ENCODE data around the gene TLK1. TPM values are rescaled to one million over a fixed set of nuclear protein-coding genes. Genes with fewer than 3 reads are reported as not detected.
"Not testable (repeated sequence)": the region's sequence is repeated elsewhere in the genome, so short reads cannot be mapped to it uniquely, and the experiment has no call there.

Gene TLK1
- polyA plus RNA-seq, 3 donors, result 6.4 to 9.9 (median 6.7) TPM

DNA sequence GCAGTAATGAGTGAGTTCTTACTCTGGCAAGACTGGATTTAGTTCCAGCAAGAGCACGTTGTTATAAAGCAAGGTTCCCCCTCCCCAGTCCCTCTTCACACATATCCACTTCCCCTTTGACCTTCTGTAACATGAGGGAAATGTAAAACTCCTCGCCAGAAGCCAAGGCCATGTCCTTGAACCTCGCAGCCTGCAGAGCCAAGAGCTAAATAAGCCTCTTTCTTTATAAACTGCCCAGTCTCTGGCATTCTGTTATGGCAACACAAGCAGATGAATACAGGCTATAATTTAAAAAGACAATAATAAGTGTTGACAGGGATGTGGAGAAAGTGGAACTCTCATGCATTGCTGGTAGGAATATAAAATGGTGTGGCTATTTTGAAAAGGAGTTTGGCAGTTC is 60.3 kb downstream of the TLK1 start:
- H3K27ac ChIP-seq (ENCODE audit: low read depth, low read length), result no peak overlapping the region
- WGBS, 3 donors, result 80 to 97% (median 96%) methylated on average over 3 of the region's 3 CpGs

GRCh38 chr2:171098607-171099006 is 62.1 kb downstream of the TLK1 start:
- no peak overlapping the region for H3K27ac ChIP-seq (ENCODE audit: low read depth, low read length)

DNA sequence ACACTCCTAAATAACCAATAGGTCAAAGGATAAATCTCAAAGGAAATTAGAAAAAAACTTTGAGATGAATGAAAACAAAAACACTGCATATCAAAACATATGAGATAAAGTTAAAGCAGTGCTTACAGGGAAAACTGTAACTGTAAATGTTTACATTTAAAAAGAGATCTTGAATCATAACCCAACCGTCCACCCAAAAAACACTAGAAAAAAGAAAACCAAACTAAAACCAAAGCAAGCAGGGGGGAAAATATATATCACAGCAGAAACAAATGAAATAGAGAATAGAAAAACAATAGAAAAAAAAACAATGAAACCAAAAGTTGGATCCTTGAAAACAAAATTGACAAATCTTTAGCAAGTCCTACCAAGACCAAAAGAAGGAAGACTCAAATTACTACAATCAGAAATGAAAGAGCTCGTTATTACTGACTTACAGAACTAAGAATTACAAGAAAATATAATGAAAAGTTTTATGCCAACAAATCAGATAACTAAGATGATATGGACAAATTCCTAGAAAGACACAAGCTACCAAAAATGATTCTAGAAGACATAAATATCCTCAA is 65.6 kb downstream of the TLK1 start:
- 85 to 95% (median 94%) methylated on average over 2 of the region's 2 CpGs for WGBS, 3 donors
- H3K27ac ChIP-seq (ENCODE audit: low read depth, low read length), result no peak overlapping the region

DNA sequence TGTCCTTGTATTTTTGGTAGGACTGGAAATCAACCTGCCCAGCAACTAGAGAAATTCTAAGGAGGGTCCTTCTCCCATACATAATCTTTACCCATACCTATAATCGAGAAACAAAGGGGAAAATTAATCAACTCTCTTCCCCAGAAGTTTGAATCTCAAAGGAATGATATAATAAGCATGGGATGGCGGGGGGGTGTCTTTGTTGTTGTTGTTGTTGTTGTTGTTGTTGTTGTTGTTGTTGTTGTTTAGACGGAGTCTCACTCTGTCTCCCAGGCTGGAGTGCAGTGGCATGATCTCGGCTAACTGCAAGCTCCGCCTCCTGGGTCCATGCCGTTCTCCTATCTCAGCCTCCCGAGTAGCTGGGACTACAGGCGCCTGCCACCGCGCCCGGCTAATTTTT is 69.2 kb downstream of the TLK1 start:
- whole genome bisulfite sequencing, 3 donors, result 95 to 99% (median 98%) methylated on average over 11 of the region's 11 CpGs
- not testable (repeated sequence) for H3K27ac ChIP-seq (ENCODE audit: low read depth, low read length)

DNA sequence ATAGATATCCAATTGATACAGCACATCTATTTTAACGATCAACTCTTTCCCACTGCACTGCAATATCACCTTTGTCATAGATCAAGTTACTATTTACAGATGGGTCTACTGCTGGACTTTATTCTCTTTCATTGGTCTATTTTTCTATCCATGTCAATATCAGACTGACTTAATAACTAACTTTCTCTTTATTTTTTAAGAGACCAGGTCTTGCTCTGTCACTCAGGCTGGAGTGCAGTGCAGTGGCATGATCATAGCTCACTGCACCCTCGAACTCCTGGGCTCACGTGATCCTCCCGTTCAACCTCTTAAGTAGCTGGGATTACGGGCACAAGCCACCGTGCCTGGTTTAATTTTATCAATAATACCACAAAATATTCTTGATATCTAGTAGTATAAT is 71.2 kb downstream of the TLK1 start:
- 86 to 98% (median 94%) methylated on average over 6 of the region's 6 CpGs for WGBS, 3 donors
- H3K27ac ChIP-seq (ENCODE audit: low read depth, low read length), result no peak overlapping the region

DNA sequence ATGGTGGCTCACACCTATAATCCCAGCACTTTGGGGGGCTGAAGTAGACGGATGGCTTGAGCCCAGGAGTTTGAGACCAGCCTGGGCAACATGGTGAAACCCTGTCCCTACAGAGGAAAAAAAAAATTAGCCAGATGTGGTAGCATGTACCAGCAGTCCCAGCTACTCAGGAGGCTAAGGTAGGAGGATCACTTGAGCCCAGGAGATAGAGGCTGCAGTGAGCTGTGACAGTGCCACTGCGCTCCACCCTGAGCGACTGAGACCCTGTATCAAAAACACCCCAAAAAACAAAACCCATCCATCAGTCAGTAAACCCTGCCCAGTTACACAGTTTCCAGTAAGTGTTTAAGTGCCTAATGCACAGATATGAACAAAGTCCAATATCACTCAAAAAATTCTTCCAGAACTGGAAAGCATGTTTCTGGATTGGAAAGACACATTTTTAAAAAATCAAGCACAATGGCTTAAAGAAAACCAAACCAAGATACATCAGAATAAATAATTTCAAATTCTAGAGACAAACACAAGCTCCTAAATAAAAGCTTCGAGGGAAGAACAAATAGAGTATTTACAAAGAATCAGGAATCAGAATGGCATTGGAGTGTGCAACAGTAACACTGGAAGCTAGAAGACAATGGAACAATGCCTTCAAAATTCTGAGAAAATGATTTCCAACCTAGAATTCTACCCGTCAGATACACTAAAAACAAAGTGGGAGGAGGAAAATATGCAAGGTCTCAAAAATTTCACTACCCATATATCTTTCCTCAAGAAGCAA is 72.4 kb downstream of the TLK1 start:
- 96% methylated on average over 5 of the region's 5 CpGs for WGBS, 3 donors
- no peak overlapping the region for H3K27ac ChIP-seq (ENCODE audit: low read depth, low read length)

DNA sequence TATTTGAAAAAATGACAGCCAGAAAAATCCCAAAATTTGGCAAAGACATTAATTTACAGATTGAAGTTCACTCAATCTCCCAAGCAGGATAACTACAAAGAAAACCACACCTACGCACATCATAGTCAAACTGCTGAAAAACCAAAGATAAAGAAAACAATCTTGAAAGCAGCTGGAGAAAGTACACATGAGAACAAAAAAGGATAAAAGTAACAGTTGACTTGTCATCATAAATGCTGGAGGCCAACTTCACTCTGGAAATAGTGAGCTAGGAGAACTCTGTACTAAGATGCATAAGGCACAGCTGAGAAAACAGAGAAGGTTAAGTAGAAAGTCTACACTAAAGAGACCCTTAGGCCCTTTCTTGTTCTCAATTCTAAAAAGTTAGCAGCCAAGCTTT is 73.1 kb downstream of the TLK1 start:
- no peak overlapping the region for H3K27ac ChIP-seq (ENCODE audit: low read depth, low read length)
- WGBS, 3 donors, result 87 to 97% (median 97%) methylated on average over 1 of the region's 1 CpG

- 57 to 59% (median 57%) methylated on average over 13 of the region's 13 CpGs for WGBS, 3 donors
- no peak overlapping the region for H3K27ac ChIP-seq (ENCODE audit: low read depth, low read length)
Observed at GRCh38 chr2:171086352-171087290, 74.1 kb downstream of the TLK1 start.

DNA sequence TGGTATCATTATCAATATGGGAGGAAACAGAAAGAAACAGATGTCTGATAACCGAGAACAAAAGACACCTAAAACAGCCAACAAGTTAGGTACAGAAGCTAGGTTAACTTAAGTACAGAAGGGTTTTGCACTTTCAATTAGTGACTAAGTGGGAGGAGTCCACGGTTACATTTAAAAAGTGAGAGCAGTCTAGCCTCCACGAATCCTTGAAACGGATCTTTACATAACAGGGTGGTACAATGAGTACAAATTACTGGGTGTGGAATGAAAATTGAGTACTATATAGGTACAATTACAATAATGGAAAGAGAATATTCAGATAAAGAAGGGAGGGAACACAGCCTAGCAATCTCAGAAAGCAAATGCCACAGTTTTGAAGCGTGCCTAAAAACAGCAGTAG is 76.6 kb downstream of the TLK1 start:
- H3K27ac ChIP-seq (ENCODE audit: low read depth, low read length), result no peak overlapping the region
- 63 to 87% (median 82%) methylated on average over 5 of the region's 5 CpGs for WGBS, 3 donors

DNA sequence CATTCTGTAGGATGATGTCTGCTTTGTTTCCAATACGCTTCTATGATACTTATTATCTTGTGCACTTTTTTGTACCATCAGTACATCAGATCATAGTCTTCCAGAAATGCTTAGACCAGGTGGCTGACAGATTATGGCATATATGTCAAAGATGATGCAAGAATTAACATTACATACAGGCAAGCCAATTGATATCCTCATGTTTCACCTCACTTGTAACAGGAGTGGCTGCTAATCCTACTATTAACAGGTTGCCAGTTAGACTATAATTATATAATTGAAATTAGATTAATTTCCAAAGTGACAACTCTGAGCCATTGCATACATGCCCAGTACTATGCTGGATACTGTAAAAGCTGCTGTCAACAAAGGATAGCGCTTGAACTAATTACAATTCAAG is 77.2 kb downstream of the TLK1 start:
- whole genome bisulfite sequencing, 3 donors, result 95 to 97% (median 97%) methylated on average over 2 of the region's 2 CpGs

DNA sequence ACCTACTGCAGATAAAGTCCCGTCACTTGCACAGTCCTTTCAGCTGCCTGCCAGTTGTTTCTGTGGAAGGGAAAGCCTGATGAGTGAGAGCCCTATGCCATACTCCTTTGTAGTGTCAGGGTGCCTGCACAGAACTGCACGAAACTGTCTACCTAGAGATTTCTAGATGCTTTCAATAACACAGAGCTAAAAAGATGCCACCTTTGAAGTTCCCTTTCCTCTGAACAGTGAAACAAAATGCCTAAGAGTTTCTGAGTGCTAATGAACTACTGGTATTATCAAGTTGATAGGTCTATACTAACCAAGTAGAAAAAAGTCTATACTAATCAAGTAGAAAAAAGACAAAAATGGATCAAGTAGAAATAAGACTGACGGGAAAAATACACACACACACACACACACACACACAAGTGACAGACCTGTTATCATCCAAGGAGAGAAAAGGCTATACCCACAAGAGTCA is 79.0 kb downstream of the TLK1 start:
- 80 to 94% (median 94%) methylated on average over 3 of the region's 3 CpGs for WGBS, 3 donors
- no peak overlapping the region for H3K27ac ChIP-seq (ENCODE audit: low read depth, low read length)

More for the DNA sequence above, 77.2 kb downstream of the TLK1 start:
- no peak overlapping the region for H3K27ac ChIP-seq (ENCODE audit: low read depth, low read length)

GRCh38 chr2:171080607-171081006 is 80.1 kb downstream of the TLK1 start:
- H3K27ac ChIP-seq (ENCODE audit: low read depth, low read length), result no peak overlapping the region
- WGBS, 3 donors, result 90 to 96% (median 96%) methylated on average over 6 of the region's 6 CpGs

DNA sequence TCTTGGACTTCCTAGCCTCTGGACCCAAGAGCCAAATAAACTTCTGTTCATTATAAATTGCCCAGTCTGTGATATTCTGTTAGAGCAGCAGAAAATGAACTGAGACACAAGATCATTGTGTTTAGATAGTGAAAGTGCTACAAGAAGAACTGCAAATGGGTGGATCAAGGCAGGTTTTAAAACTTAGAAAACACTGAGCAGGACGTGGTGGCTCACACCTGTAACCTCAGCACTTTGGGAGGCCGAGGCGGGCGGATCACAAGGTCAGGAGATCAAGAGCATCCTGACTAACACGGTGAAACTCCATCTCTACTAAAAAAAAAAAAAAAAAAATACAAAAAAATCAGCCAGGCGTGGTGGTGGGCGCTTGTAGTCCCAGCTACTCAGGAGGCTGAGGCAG is 84.3 kb downstream of the TLK1 start:
- WGBS, 3 donors, result 93 to 98% (median 95%) methylated on average over 5 to 7 of the region's 7 CpGs
- H3K27ac ChIP-seq (ENCODE audit: low read depth, low read length), result not testable (repeated sequence)

DNA sequence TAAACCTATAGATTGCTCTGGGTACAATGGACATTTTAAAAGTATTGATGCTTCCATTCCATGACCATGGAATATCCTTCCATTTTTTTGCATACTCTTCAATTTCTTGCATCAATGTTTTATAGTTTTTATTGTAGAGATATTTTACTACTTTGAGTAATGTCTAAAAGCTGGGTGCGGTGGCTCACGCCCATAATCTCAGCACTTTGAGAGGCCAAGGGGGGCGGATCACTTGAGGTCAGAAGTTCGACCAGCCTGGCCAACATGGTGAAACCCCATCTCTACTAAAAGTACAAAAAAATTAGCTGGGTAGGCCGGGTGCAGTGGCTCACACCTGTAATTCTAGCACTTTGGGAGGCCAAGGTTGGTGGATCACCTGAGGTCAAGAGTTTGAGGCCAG is 88.5 kb downstream of the TLK1 start:
- no peak overlapping the region for H3K27ac ChIP-seq (ENCODE audit: low read depth, low read length)
- 96 to 98% (median 97%) methylated on average over 5 of the region's 5 CpGs for WGBS, 3 donors

GRCh38 chr2:171069286-171069956 is 91.3 kb downstream of the TLK1 start:
- H3K27ac ChIP-seq (ENCODE audit: low read depth, low read length), result no peak overlapping the region
- WGBS, 3 donors, result 82 to 89% (median 85%) methylated on average over 8 of the region's 8 CpGs

DNA sequence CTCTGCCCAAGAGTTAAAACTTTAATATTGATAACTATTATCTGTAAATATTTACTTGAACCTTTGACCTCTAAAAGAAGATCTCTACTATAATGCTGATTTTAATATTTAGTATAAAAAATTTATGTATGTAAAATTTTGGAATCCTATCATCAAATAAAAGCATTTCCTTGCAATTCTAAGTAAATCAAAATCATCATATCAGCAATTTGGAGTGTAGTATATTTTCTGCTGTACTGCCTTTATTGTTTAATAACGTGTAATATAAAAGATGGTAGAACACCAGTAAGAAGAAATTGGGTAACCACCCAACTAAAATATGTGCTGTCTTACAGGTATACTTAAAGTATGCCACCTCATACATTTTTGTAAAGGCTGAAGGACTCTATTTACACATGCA is 94.6 kb downstream of the TLK1 start:
- WGBS, 3 donors, result 89 to 95% (median 90%) methylated on average over 1 of the region's 1 CpG
- H3K27ac ChIP-seq (ENCODE audit: low read depth, low read length), result no peak overlapping the region

- 36 to 83% (median 77%) methylated on average over 2 of the region's 2 CpGs for WGBS, 3 donors
- H3K27ac ChIP-seq (ENCODE audit: low read depth, low read length), result no peak overlapping the region
Observed at GRCh38 chr2:171057575-171057974, 103.1 kb downstream of the TLK1 start.

- 68 to 85% (median 72%) methylated on average over 1 of the region's 1 CpG for WGBS, 3 donors
- H3K27ac ChIP-seq (ENCODE audit: low read depth, low read length), result no peak overlapping the region
Observed at GRCh38 chr2:171056307-171056706, 104.4 kb downstream of the TLK1 start.

- 96 to 98% (median 97%) methylated on average over 7 of the region's 7 CpGs for WGBS, 3 donors
- H3K27ac ChIP-seq (ENCODE audit: low read depth, low read length), result no peak overlapping the region
Observed at GRCh38 chr2:171049691-171050090, 111.0 kb downstream of the TLK1 start.
